NOMO-1 treated with dmso at 0.1 percent for 144 hours (cell line): ENCODE measurements around the gene ACOX3.

ENCODE experiments used
- DNase-seq: peaks from one replicate; lab custom pipeline; 2025; ENCODE audit not compliant: unreplicated experiment; lab: John Stamatoyannopoulos, UW

ACOX3 gene

DNA sequence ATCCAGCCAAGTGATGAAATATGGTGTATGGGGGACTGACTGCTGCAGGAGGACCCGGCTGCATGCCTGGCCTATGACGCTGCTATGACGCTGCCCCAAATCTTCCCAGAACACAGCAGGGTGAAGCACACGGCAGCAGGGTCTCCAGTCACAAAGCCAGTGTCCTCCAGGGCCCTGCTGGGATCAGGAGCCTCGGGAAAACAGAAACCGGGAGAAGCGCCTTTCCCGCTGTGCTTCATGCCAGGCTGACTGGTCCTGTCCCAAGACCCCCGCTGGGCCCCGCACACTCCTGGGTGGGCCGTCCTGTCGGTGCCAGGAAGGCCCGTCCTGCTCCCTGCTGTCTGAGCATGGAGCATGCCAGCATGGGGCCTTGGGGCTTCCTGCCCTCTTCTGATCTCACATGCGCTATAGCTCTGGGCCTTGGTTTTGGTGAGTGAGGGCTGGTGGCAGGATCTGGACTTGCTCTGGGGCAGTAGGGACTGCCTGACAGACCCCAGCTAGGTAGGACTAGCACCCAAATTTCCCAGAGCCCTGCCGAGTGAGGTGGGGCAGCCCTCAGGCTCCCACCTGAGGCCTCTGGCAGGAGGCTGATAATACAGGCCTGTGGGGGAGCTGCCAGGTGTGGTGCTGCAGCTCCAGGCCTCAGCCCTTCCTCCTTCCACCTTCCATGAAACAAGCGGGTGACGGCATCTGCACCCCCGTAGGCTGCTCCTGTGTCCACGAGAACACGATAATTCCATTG lies 64.0 kb downstream of the ACOX3 start:
- no peak for DNase-seq

DNA sequence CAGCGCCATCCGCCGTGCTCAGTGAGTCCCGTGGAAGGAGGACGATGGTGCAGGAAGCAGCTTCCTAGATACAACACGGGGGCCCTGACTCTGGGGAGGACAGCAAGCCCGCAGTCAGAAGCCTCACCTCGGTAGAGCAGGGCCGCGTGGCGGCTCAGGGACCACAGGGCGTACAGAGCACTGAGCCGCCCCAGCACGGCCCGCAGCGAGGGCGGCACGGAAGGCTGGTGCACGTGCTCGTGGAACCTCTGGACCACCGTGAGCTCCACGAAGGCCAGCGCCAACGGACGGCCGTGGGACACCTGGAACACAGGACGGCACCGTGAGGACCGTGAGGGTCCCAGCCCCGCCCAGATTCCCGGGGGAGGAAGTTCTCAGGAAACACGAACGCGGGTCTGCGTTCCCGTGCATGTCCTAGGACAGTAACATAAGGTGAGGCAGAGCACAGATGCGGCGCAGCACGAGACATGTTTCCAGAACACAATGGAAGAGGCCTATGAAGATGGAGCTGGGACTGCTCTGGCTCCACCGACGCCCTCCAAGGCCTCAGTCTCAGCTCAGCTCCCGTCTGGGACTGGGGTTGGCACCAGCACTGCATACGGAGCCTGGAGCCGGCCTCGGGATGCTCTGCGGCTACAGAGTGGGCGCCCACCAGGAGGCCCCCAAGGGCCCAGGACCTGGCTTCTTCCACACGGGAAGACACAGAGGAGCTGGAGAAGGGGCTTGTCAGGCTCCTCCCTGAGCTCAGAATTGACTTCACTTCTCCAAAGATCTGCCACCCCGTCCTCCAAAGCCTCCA lies 65.5 kb downstream of the ACOX3 start:
- no peak for DNase-seq

DNA sequence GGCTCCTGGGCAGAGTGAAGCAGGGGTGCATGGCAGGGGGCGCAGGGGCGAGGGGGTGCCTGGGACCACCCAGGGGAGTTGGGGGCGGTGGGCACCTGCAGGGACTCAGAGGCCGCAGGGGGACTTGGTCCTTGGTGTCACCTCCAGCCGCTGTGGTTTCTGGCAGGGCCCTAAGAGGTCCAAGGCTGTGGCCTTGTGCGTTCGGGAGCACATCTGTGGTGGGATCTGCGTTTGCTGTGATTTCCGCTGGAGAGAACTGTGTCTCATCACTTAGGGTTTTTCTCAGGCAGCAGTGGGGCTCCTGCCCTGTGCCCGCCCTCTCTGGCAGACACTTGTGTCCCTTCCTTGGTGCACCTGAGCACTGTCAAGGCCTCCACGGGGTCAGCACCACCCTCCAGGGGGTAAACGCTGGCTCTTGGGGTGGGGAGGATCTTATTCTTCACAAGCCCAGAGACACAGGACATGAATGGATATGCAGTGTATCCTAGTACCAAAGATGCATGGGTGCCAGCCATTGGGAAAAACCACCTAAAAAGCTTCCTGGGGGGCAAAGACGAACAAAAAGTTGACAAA lies 66.5 kb downstream of the ACOX3 start:
- no peak for DNase-seq

DNA sequence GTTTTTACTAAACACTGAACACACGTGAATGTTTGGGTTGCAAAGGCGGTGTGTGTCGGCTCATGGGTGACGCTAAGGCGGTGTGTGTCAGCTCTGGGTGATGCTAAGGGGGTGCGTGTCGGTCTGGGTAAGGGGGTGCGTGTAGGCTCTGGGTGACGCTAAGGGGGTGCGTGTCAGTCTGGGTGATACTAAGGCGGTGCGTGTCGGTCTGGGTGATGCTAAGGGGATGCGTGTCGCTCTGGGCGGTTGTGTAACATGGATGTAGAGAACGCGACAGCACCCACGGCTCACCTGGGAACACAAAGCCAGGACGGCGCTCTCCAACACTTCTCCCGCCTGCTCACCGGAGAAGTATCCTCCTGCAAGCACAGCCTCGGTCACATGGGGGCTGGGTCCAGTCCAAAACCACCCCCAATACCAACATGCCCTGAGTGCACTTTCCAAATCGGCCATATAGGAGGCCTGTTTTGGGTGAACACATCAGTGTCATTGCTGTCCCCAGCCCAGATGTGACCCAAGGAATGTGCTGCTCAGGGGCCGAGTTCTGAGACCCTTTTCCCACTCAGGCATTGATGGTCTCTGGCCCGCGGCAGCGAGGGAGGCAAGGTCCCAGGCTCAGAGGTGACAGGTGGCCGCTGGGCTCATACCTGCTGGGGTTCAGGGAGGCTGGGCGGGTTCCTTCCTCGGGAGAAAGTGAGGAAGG lies 67.1 kb downstream of the ACOX3 start:
- no peak for DNase-seq

DNA sequence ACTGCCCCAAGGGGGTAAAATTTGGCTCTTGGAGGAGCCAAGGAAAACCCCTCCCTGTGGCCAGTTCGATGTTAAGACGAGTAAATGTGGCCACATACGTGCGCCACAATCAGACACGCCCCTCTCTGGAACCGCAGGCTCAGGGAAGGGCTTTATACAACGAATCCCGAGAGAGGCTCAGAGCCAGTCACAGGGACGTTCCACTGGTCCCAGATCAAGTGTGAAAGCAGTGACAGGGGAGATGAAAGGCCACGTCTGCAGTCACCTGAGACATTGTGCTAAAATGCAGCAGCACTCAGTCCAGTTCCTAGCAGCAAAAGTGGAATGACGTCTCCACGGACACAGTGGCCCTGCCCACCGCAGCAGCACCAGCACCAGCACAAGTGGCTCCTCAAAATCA lies 68.0 kb downstream of the ACOX3 start:
- no peak for DNase-seq

DNA sequence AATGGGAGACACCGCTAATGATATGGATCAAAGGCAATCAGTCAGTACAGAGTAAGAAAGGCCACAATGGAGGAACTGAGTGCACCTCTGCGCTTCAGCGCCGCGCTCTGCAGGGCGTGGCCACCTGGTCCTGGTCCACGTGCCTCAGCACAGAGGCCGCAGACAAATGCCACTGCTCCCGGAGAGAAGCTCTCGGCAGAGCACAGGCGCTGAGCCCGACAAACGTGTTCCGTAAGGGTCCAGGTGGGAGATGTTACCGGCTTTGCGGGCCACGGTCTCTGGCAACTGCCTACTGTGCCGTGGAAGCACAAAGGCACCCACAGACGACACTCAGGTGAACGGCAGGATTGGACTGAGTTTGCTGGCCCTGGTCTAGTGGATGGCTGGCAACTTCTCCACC lies 68.9 kb downstream of the ACOX3 start:
- DNase-seq: no peak

DNA sequence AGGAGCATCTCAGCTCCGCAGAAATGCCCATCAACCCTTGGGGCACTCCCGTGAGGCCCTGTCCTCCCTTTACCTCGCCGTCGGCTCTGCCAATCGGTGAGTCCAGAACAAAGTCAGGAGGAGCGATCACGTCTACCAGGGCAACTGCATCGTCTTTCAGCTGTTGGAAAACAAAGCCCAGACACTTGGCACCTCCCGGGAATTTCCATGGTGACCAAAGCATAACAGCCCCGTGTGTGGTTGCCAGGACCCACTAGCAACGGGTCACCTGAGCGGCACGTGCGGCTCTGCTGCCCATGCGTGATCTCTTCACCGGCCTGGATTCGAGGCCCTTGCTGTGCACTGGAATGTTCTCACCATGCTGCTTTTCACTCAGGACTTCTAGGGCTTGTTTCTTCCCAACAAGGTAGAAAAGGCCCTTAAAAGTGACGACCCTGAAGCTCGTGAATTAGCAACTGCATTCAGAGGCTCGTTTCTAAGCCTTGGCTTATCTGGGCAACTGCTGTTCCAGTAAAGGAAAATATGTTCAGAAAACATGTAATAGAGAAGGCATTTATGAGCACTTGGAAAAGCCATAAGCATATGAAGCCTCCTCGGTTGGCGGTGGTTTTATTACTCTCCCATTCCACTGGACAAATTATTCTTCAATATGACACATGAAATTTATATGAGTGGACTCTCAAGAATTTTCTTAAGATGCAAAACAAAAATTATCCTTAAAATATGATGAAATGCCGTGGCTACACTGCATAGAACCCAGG lies 69.5 kb downstream of the ACOX3 start:
- no peak for DNase-seq

DNA sequence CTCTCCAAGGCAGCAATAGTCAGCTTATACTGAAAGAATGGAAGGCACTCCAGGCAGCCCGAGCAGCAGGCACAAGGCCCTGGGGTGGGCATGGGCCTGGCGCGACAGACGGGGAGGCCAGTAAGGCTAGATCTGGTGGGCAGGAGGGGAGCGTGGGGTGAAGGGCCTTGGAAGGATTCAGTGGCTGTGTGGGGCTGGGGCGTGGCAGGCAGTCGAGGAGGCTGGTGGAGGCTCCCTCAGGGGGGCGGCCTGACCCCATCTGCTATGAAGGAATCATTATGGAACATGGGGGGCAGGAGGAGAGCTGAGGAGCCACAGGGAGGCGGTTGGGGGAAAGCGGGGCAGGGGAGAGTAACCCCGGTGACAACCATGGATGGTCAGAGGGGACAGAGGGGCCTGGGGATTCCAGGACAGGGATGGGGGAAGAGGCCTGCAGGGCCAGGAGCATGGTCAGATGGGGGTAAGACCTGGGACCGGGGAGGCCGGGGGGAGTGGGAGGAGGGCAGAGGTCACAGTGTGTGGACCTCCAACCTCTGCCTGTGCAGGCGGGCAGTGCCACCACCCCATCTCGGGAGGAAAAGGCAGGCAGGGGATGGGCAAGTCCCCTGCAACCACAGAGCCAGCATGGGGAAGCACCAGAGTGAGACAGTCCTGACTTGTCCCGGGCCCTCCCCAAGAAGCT lies 70.3 kb downstream of the ACOX3 start:
- no peak for DNase-seq

DNA sequence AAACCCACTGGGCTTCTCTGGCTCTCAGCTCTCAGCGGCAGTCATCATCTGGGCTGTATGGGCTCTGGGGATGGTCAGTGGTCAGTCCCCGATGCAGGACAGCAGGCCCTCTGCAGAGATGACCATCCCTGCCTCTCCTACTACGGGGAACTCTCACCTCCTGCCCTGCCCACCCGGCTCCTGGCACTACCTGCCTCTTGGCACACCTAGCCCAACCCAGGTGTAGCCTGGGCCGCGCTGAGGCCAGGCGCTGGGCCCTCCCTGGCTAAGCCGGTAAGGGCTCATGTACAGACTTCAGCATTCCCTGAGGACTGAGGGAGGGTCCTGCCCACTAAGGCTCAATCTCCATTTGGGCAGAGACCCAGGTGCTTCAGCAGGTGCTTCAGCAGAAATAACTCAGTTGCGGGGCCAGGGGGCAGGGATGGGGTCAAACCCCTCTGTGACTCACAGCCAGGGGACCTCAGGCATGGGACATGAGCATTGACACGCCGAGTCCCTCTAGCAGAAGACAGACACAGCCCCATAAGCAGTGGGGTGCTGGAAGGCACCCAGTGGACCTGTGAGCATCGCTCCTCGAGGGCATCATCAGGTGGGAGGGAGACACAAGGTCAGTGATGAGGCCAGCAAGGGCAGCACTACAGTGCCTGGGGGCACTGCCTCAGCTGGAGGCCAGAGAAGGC lies 71.0 kb downstream of the ACOX3 start:
- DNase-seq: no peak

DNA sequence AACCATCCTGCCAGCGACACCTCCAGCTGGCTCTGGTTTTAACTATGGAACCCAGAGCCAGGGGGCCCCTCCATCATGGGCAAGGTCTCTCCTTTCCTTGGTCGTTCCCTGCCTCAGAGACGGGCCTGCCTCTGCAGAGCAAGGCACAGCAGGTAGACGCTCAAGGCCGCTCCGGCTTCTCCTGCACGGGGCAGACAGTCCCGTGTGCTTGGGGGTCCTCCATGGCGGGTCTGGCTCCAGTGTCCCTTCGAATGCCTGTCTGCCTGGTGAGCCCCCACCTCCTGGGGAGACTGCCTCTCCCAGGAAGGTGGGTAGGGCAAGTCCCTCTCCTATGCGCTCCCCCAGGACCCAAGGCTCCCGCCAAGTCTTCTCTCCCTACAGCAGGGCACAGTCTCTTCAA lies 71.5 kb downstream of the ACOX3 start:
- DNase-seq: no peak

DNA sequence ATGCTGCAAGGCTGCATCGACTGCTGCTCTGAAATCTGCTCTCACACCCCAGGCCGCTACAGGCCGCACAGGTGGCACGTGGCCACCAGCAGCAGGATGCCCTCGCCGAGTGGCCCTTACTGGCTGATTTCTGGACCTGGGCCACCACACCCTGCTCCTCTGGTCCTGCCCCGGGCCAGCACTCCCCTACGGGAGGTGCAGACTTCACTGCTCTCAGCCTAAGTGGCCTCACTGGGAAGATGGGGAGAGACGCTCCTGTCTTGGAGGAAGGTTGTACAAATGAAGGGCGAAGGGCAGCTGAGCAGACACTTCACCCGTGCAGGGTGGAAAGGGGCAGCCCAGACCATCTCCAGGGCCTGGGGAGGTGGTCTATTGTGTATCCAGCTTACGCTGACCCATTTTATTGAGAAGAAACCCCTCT lies 72.5 kb downstream of the ACOX3 start:
- no peak for DNase-seq

DNA sequence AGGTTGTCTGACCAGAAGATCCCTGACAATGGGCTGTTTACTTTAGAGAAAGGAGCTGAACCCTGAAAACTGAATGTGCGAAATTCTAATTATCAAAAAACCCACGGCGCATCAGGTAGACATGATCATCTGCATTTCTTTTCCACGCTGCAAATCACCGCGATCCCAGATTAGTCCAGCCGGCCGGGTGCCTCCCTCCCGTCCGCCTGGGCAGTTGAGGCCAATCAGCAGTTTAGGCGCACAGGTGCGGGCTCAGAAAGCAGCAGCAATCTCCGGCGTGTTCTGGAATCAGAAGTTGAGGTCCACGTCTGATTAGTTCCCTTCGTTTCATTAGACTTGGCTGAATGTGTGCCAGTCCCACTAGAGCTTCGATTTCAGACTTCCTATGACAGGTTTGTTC lies 73.9 kb downstream of the ACOX3 start:
- no peak for DNase-seq

DNA sequence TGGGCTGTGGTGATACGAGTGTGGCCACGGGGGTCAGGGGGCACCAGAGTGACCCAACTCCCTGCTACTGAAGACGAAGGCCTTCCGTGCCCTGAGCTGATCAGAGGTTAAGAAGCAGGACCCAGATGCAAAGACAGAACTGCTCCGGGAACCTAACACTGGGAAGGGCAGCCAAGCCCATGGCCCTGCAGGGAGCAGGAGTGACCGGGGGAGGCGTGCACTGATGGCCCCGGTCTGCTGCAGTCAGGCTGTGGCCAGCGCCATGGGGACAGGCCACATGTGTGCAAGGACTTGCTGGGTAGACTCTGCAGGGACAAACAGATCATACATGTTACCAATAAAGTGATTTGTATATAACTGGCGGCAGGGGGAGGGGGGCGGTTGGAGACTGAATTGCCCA lies 74.6 kb downstream of the ACOX3 start:
- DNase-seq: no peak

DNA sequence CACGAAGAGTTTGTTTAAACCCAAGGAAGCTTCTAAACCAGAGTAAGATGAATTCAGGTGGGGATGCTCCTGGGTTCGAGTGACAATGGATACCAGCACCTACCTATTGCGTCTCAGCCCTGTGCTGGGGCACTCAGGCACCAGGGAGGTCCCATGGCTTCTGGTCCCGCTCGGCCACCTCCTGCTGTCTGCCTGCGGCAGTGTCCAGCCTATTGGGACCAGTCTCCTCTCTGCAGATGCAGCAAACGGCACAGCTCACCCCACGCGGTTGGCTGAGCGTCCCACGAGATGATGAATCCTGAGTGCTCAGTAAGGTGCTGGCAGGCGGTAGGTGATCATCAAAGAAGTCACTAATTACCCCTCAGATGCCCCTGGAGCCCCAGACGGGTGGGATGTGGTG lies 75.2 kb downstream of the ACOX3 start:
- DNase-seq: no peak

DNA sequence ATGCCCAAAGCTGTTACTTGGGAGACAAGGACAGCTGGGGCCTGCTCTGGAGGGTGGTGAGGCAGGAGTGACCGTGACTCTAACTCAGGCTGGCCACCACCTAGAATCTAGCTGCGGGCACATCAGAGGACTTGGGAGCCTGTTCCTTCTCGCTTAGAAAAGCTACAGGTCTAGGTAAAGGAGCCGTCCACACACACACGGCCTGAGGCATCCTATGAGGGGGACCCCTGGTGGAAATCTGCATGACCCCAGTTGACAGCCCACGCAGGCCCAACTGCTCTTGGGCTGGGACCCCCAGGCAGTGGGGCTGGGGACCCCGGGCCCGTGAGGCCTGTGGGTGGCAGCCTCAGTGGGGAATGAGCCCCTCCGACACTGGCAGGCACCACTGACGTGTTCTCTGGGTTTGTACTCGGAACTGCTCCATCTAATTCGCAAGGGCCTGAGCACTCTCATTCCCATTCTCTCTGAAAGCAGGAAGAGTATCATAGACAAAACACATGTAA lies 75.6 kb downstream of the ACOX3 start:
- no peak for DNase-seq

DNA sequence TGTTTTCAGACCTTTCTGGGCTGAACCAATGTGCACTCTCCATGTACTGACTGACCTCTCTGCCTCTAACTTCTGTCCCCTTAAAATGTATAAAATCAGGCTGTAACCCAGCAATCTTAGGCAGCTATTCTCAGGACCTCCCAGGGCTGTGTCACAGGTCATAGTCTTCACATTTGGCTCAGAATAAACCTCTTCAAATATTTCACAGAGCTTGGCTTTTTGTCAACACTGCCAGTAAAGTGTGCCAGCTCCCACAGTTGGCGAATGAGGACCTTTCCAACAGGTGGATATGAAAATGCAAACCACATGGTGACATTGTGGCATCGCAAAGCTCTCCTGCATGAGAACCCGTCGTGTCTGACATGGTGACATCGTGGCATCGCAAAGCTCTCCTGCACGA lies 76.4 kb downstream of the ACOX3 start:
- no peak for DNase-seq

DNA sequence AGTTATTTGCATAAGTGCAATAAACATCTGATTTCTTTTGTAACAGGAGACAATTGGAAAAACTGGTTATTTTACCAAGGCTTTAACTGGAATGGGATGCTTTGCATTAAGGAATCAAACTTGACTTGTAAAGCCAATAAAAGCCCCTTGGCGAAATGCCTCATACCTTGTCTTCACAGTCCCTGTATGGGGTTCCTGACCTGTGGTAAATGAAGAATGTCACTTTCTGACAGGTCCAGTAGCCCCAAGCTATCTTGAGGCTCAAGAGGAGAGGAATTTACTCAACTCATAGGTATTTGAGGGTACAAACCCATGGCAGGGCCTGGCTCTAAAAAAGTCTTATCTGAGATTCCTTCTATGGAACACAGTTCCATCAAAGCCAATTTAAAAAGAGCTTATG lies 78.0 kb downstream of the ACOX3 start:
- no peak for DNase-seq

DNA sequence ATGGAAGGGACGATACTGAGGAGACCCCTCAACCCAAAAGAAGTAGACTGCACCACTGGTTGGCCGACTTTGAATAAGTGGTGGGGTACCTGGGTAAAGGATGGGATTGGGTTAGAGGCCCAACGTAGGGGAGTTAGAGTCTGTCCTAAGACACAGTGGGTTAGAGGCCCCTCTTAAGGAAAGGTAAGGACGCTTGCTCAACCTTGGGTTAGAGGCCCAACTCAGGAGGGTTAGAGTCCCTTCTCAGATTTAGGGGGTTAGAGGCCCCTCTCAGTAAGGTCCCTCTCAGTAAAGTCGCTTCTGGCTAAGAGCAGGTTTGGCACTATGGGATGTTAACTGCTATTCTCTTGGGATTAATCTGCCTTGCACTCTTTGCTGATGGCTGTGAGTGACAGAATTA lies 81.3 kb downstream of the ACOX3 start:
- DNase-seq: no peak

DNA sequence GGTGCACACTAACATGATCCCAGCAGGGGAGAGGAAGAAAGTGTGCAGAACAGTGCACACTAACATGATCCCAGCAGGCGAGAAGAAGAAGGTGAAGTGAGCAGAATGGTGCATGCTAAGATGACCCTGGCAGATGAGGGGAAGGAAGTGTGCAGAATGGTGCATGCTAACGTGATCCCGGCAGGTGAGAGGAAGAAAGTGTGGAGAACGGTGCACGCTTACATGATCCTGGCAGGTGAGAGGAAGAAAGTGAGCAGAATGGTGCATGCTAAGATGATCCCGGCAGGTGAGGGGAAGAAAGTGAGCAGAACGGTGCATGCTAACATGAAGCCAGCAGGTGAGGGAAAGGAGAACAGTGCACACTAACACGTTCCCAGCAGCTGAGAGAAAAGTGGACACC lies 83.7 kb downstream of the ACOX3 start:
- no peak for DNase-seq
